Sciatic nerve (tissue), 2 donors: ENCODE results near the gene ATIC. TPM values are rescaled to one million over a fixed set of nuclear protein-coding genes. Genes with fewer than 3 reads are reported as not detected.
A peak's percentile ranks its signal among the peaks of the same experiment; 100 is the strongest.
"Not testable (repeated sequence)": the region's sequence is repeated elsewhere in the genome, so short reads cannot be mapped to it uniquely, and the experiment has no call there.

ENCODE experiments used
- ATAC-seq: fragments of 200-7000 bp; cut with Tn5 transposase; one replicate; pipeline ENCODE4 v1.9.1; 2020; ENCODE audit warnings: mild to moderate bottlenecking, moderate library complexity
- DNase-seq: peaks from one replicate; pipeline ENCODE4 v3.0.0-alpha.2; 2020; ENCODE audit warnings: low spot score
- intact Hi-C: fragments of 100-400 bp; cut with DNase I; formaldehyde crosslinking; loops from one replicate; pipeline ENCODE4 v1.14.2; 2022
- total RNA-seq: library from RNA; stranded (reverse); fragmentation: NEBNext Ultra II Directional; extraction: Animal tissue kit (Norgen Biotek cat#: 25700); gene quantifications from one replicate; pipeline ENCODE4 v1.2.1, GENCODE V29; 2021
- donor health status: DM: no; HTN: no; CAD: no.
- donor health status: DM: no; HTN: no; CAD: no.

ATIC gene
- total RNA-seq, 1 donor from 2014 or later, result 62.8 TPM

GRCh38 chr2:215311259-215311624 lies 617 bp upstream of the ATIC start:
- DNase-seq, intact Hi-C loops: not testable (repeated sequence)

GRCh38 chr2:215313255-215313613 lies 1.4 kb downstream of the ATIC start:
- intact Hi-C loops, result no loop called here
- no peak for DNase-seq
- ATAC-seq, result no peak

More at GRCh38 chr2:215311259-215311624, 617 bp upstream of the ATIC start:
- ATAC-seq, result peak; percentile 5

GRCh38 chr2:215314896-215315295 lies 3.0 kb downstream of the ATIC start:
- intact Hi-C loops, result no loop called here
- DNase-seq, result no peak
- no peak for ATAC-seq

GRCh38 chr2:215315301-215315700 lies 3.4 kb downstream of the ATIC start:
- no peak for DNase-seq
- ATAC-seq, result no peak
- intact Hi-C loops, result no loop called here

- ATAC-seq (no peak), DNase-seq (no peak)
- intact Hi-C loops, result no loop called here
Measured at GRCh38 chr2:215316336-215316735, 4.5 kb downstream of the ATIC start.

- ATAC-seq (no peak), DNase-seq (no peak)
- intact Hi-C loops, result no loop called here
Measured at GRCh38 chr2:215319500-215319899, 7.6 kb downstream of the ATIC start.

GRCh38 chr2:215320102-215320501 lies 8.2 kb downstream of the ATIC start:
- no peak for DNase-seq
- ATAC-seq, result no peak
- intact Hi-C loops, result no loop called here

GRCh38 chr2:215320679-215321078 lies 8.8 kb downstream of the ATIC start:
- intact Hi-C loops, result no loop called here
- no peak for ATAC-seq
- no peak for DNase-seq

- ATAC-seq (peak; percentile 52), DNase-seq (no peak)
- intact Hi-C loops, result no loop called here
Measured at GRCh38 chr2:215324811-215325210, 13.0 kb downstream of the ATIC start.

- intact Hi-C loops, result no loop called here
- ATAC-seq, result no peak
- no peak for DNase-seq
Measured at GRCh38 chr2:215328066-215328465, 16.2 kb downstream of the ATIC start.

GRCh38 chr2:215332872-215333595 lies 21.2 kb downstream of the ATIC start:
- DNase-seq (no peak), ATAC-seq (no peak)
- intact Hi-C loops, result no loop called here

- intact Hi-C loops, result no loop called here
- no peak for ATAC-seq
- no peak for DNase-seq
Measured at GRCh38 chr2:215338883-215339679, 27.2 kb downstream of the ATIC start.

- intact Hi-C loops, result no loop called here
- no peak for ATAC-seq
- DNase-seq, result no peak
Measured at GRCh38 chr2:215347878-215348277, 36.0 kb downstream of the ATIC start.

- ATAC-seq (no peak), DNase-seq (no peak)
- intact Hi-C loops, result no loop called here
Measured at GRCh38 chr2:215352602-215353001, 40.7 kb downstream of the ATIC start.

- DNase-seq (no peak), ATAC-seq (no peak)
Measured at GRCh38 chr2:215354771-215355695, 43.2 kb downstream of the ATIC start.

GRCh38 chr2:215355801-215356200 lies 43.9 kb downstream of the ATIC start:
- intact Hi-C loops, result no loop called here
- ATAC-seq, result no peak
- DNase-seq, result no peak

More at GRCh38 chr2:215354771-215355695, 43.2 kb downstream of the ATIC start:
- intact Hi-C loops, result no loop called here

GRCh38 chr2:215356334-215356947 lies 44.6 kb downstream of the ATIC start:
- intact Hi-C loops, result no loop called here
- DNase-seq (no peak), ATAC-seq (no peak)

GRCh38 chr2:215356948-215357461 lies 45.1 kb downstream of the ATIC start:
- intact Hi-C loops, result no loop called here
- ATAC-seq, result no peak

GRCh38 chr2:215357660-215358059 lies 45.8 kb downstream of the ATIC start:
- ATAC-seq (no peak), DNase-seq (no peak)
- intact Hi-C loops, result no loop called here

More at GRCh38 chr2:215356948-215357461, 45.1 kb downstream of the ATIC start:
- DNase-seq, result no peak
